ENCODE measurements around the gene GOLGA5. TPM values are rescaled to one million over a fixed set of nuclear protein-coding genes. Genes with fewer than 3 reads are reported as not detected.

Gene GOLGA5
- total RNA-seq, 1 experiment from 2014 or later, result 22.3 TPM

GRCh38 chr14:92866901-92867865 is 73.1 kb downstream of the GOLGA5 start:
- ChIA-PET POLR2A (no interaction called here), CTCF (no interaction called here)
- no TSS peak for BruUV-seq (replicated peaks)
- H3K27ac ChIP-seq (ENCODE audit: low read length), result no peak overlapping the region
- intact Hi-C loops (cut with micrococcal nuclease; ENCODE audit: unreplicated experiment) (no loop called here), in situ Hi-C loops (cut with HindIII; ENCODE audit: low pct_unique_long_range_greater_than_20kb, low sequenced_read_pairs) (no loop called here)
- DNase-seq (ENCODE audit: low read depth, low spot score), result no peak
- no peaks in the 10 kb centered on the region for H3K9me3 ChIP-seq (ENCODE audit: control insufficient read depth, insufficient read depth, low read depth, low read length)
- H3K27me3 ChIP-seq (ENCODE audit: control insufficient read depth, insufficient read depth, low read length), result no peaks in the 10 kb centered on the region
- no peak overlapping the region for H3K4me3 ChIP-seq (ENCODE audit: low read depth in 2 of 2, low read length in 2 of 2)
- no peaks in the 10 kb centered on the region for H3K4me1 ChIP-seq (ENCODE audit: control insufficient read depth, insufficient read depth, low read length)
- TF ChIP-seq, protein P1, sequence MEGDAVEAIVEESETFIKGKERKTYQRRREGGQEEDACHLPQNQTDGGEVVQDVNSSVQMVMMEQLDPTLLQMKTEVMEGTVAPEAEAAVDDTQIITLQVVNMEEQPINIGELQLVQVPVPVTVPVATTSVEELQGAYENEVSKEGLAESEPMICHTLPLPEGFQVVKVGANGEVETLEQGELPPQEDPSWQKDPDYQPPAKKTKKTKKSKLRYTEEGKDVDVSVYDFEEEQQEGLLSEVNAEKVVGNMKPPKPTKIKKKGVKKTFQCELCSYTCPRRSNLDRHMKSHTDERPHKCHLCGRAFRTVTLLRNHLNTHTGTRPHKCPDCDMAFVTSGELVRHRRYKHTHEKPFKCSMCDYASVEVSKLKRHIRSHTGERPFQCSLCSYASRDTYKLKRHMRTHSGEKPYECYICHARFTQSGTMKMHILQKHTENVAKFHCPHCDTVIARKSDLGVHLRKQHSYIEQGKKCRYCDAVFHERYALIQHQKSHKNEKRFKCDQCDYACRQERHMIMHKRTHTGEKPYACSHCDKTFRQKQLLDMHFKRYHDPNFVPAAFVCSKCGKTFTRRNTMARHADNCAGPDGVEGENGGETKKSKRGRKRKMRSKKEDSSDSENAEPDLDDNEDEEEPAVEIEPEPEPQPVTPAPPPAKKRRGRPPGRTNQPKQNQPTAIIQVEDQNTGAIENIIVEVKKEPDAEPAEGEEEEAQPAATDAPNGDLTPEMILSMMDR (IDR thresholded peaks at IDR 0.05), result no peak
- TF ChIP-seq TCF7L2 (IDR thresholded peaks at IDR 0.05; ENCODE audit: low read depth, low read length) (no peak), SIN3A (IDR thresholded peaks at IDR 0.05; ENCODE audit: borderline replicate concordance, insufficient read depth, low read depth, low read length) (no peak), POLR2AphosphoS5 (IDR thresholded peaks at IDR 0.05; ENCODE audit: low read depth, low read length) (no peak), REST (IDR thresholded peaks at IDR 0.05; ENCODE audit: insufficient read depth in 1 of 2, low read depth in 2 of 2, low read length in 1 of 2) (no peak)
- no peak for ATAC-seq
- H3K36me3 ChIP-seq (ENCODE audit: control insufficient read depth, insufficient read depth, low read length), result no peaks in the 10 kb centered on the region

DNA sequence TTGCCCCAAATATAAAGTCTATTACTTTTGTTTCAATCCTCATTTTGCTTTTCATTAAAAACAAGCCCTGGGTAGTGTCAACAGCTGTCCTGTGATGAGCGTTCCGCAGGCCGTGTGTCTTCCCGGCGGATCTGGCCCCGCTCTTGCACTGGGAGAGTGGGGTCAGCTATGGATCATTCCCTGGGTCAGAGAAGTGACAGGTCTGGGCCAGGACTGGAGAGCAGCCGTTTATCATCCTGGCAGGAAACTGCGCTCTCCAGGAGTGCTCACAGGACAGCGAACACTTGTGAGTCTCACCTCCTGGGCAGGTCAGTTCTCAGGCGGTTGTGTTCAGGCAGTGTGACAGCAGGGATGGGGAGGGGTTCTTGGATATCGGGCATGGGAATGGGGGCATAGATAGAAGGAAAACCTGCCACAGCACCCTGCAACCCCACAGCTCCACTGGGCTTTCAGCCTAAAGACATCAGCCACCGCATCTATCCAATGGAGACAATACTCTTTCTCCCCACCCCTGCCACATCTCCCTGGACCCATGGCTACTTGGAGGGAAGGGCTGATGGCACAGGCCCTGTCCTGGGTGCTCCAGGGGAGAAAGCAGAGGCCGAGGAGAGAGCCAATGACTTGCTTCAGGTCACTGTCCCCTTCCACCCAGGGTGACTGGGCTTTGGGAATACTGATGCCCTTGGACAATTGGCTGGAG is 81.0 kb downstream of the GOLGA5 start:
- no TSS peak for BruUV-seq (replicated peaks)
- ChIA-PET POLR2A (no interaction called here), CTCF (no interaction called here)
- in situ Hi-C loops (cut with HindIII; ENCODE audit: low pct_unique_long_range_greater_than_20kb, low sequenced_read_pairs), result no loop called here
- ATAC-seq (0 out of 2 replicates have a peak, but pooled peaks have one; percentile 45), DNase-seq (ENCODE audit: low read depth, low spot score) (no peak)
- Histone ChIP-seq H3K27ac (ENCODE audit: low read length) (no peak overlapping the region), H3K36me3 (ENCODE audit: control insufficient read depth, insufficient read depth, low read length) (no peaks in the 10 kb centered on the region), H3K27me3 (ENCODE audit: control insufficient read depth, insufficient read depth, low read length) (no peaks in the 10 kb centered on the region; the same call in 1 of the 2 replicates), H3K4me1 (ENCODE audit: control insufficient read depth, insufficient read depth, low read length) (no peaks in the 10 kb centered on the region), H3K9me3 (ENCODE audit: control insufficient read depth, insufficient read depth, low read depth, low read length) (no peaks in the 10 kb centered on the region), H3K4me3 (ENCODE audit: low read depth in 2 of 2, low read length in 2 of 2) (no peak overlapping the region)
- no peak for TF ChIP-seq TCF7L2 (IDR thresholded peaks at IDR 0.05; ENCODE audit: low read depth, low read length)
- no peak for TF ChIP-seq POLR2AphosphoS5 (IDR thresholded peaks at IDR 0.05; ENCODE audit: low read depth, low read length)
- TF ChIP-seq REST (IDR thresholded peaks at IDR 0.05; ENCODE audit: insufficient read depth in 1 of 2, low read depth in 2 of 2, low read length in 1 of 2), result no peak
- no peak for TF ChIP-seq SIN3A (IDR thresholded peaks at IDR 0.05; ENCODE audit: borderline replicate concordance, insufficient read depth, low read depth, low read length)
- TF ChIP-seq, protein P1 (IDR thresholded peaks at IDR 0.05), result no peak
- intact Hi-C loops (cut with micrococcal nuclease; ENCODE audit: unreplicated experiment), result no loop called here
